Transverse colon (tissue), 4 donors: ENCODE results near the gene NR3C2.
"Not testable (repeated sequence)": the region's sequence is repeated elsewhere in the genome, so short reads cannot be mapped to it uniquely, and the experiment has no call there.

Experiments used
- POLR2A ChIP-seq: fragments of 450-650 bp; IDR thresholded peaks from one replicate; pipeline ENCODE4 v1.6.1; 2016; ENCODE audit warnings: antibody characterized with exemption, mild to moderate bottlenecking, moderate library complexity
- POLR2AphosphoS5 ChIP-seq, 3 donors: sonication (generic); formaldehyde crosslinking; IDR thresholded peaks; one replicate each; pipeline ENCODE4 v1.6.1; 2016; ENCODE audit warnings: antibody characterized with exemption in 3 of 3
- TF ChIP-seq, protein P1 (sequence below), 5 experiments: fragments of 200-600 bp in 3 of 5; fragments of 450-650 bp in 2 of 5; sonication (generic) in 3 of 5; IDR thresholded peaks; 1 replicate in 2 of 5; 2 replicates in 3 of 5; pipeline ENCODE4 v1.5.1; 2016 to 2017; ENCODE audit warnings: antibody characterized with exemption in 5 of 5, inconsistent platforms in 3 of 5, mild to moderate bottlenecking in 2 of 5, moderate library complexity in 1 of 5

DNA sequence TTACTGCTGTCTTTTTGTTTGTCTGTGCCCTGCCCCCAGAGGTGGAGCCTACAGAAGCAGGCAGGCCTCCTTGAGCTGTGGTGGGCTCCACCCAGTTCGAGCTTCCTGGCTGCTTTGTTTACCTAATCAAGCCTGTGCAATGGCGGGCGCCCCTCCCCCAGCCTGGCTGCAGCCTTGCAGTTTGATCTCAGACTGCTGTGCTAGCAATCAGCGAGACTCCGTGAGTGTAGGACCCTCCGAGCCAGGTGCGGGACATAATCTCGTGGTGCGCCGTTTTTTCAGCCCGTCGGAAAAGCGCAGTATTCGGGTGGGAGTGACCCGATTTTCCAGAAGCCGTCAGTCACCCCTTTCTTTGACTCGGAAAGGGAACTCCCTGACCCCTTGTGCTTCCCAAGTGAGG lies 118.9 kb downstream of the NR3C2 start:
- TF ChIP-seq, protein P1, sequence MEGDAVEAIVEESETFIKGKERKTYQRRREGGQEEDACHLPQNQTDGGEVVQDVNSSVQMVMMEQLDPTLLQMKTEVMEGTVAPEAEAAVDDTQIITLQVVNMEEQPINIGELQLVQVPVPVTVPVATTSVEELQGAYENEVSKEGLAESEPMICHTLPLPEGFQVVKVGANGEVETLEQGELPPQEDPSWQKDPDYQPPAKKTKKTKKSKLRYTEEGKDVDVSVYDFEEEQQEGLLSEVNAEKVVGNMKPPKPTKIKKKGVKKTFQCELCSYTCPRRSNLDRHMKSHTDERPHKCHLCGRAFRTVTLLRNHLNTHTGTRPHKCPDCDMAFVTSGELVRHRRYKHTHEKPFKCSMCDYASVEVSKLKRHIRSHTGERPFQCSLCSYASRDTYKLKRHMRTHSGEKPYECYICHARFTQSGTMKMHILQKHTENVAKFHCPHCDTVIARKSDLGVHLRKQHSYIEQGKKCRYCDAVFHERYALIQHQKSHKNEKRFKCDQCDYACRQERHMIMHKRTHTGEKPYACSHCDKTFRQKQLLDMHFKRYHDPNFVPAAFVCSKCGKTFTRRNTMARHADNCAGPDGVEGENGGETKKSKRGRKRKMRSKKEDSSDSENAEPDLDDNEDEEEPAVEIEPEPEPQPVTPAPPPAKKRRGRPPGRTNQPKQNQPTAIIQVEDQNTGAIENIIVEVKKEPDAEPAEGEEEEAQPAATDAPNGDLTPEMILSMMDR (IDR thresholded peaks at IDR 0.05), result not testable (repeated sequence)
- not testable (repeated sequence) for TF ChIP-seq POLR2AphosphoS5 (IDR thresholded peaks at IDR 0.05); POLR2A
